GM21723 (cell line): ENCODE results near the gene ZAP70.
A peak's percentile ranks its signal among the peaks of the same experiment; 100 is the strongest.
"Not testable (repeated sequence)": the region's sequence is repeated elsewhere in the genome, so short reads cannot be mapped to it uniquely, and the experiment has no call there.

ENCODE experiments used
- ATAC-seq: cut with Tn5 transposase; IDR thresholded peaks from one replicate; pipeline ENCODE4 v1.9.1; 2021; ENCODE audit warnings: mild to moderate bottlenecking, moderate library complexity; ENCODE audit not compliant: unreplicated experiment

Gene ZAP70

DNA sequence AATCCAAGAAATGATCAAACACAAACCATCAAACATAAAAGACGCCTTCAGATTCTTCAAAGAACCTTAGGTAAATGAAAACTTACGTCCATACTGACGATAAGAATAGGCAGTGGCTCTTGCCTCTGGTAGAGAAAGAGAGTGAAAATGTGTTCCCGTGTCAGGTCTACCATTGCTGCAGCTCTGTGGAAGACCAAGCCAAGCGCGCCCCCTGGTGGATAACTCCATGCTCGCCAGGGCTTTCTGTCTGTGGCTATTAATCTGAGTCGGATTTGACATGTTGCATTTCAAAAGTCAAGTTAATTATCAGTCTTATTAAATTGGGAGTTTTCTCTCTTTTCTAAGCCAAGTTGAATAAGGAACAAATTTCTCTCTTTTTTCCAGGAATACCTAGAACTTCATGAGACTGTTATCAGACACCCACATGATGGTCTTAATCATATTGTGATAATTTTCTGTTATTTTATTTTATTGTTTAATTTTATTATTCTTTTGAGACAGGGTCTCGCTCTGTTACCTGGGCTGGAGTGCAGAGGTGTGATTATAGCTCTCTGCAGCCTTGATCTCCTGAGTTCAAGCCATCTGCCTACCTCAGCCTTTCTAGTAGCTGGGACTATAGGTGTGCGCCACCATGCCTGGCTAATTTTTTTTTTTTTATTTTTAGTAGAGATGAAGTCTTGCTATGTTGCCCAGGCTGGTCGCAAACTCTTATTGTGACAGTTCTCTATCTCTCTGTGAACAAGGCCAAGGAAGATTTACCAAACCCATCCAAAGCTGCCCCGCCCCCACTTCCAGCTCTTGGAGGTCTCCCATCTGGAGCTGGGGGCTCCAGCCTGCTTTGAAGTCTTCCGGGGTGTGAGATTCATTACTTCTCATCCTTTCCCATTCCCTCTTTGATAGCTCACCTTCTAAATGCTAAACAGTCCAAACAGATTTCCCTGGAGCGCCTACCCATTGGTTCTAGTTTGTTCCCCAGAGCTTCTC lies 15.8 kb upstream of the ZAP70 start:
- ATAC-seq = peak; percentile 79

DNA sequence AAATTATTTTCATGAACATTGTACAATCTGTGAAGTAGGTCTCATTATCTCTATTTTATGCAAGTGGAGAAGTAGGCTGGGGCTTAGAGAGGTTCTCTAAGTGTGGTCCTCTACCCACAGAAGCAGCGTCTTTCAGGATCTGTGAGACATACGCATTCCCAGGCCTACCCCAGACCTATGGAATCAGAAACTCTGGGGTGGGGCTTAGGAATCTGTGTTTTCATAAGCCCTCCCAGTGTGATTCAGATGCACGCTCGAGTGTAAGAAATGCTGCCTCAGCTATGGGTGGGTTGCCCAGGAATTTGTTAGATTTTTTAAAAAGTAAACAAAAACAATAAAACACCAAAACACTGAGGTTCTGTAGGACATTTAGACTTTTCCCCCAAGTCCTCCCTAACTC lies 14.8 kb upstream of the ZAP70 start:
- ATAC-seq = no peak

DNA sequence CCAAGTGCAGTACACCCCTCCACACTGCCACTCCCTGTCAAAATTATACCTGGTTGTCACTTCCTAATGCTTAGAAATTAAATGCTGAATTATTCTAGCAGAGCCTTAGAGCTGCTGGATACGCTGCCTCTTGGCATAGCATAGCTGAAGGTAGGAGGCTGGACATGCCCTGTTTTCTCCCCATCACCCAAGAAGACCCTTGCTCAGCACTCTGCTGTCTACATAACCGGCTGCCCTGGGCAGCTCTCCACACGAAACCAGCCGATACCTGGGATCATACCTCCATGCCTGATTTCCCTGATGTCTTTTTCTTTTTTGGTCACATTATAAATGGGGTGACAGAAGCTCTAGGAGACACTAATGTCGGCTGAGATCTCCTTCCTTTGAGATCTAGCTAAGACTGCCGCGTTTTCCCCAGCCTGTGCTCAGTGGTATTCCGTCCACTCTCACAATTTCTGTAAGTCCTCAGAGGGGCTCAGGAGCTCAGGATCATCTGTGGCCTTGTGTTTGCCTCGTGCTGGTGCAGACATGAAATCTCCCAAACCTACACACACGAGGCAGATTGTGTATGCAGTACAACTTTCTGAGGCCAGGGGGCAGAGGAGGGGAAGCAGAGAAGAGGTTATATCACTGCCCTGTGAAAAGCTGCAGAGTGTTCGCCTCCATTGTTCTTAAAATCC lies 13.5 kb upstream of the ZAP70 start:
- ATAC-seq = no peak

DNA sequence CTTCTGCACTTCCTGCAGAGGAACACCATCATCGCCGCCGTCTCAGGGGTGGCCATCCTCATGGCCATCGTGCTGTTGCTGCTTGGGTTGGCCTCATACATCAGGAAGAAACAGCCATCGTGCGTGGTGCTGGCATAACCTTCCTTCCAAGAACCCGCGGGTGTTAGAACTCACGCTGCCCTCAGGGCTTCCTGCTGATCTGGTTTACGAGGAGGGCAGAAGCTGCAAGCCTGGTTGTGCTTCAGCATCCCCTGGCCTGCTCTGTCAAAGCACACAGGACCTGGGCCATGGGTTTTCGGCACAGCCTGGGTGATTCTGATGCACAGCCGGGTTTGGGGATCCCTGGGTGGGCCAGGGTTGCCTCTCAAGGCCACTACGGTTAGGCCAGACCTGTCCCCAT lies 12.2 kb upstream of the ZAP70 start:
- no peak for ATAC-seq

DNA sequence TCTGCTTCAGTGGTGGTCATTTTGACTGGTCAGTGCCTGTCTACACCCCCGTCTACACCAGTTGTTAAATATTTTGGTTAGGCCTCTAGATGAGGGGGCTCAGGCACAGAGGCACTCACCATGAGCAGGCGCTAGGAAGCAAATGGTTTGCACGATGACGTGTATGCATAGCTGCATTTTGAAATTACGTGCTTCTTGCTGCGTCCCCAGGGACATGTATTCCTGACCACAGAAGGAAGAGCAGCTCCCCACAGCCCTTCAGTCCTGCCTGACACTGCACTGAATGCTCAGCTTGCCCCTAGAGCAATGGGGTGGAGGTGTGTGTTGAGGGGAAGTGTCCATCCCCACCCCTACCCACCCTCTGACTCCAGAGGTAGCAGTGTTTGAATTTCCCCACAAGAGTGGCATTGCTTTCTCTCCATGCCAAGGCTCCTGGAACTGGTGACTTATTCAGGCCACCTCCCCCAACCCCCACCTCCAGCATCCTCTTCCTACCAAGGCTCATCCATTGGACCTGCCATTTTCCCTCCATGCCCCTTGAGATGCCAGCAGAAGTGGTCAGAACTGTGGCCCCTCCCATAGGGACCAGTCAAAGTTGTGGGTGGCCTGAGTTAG lies 11.4 kb upstream of the ZAP70 start:
- no peak for ATAC-seq

- ATAC-seq = no peak
Observed at GRCh38 chr2:97702731-97703470, 10.5 kb upstream of the ZAP70 start.

DNA sequence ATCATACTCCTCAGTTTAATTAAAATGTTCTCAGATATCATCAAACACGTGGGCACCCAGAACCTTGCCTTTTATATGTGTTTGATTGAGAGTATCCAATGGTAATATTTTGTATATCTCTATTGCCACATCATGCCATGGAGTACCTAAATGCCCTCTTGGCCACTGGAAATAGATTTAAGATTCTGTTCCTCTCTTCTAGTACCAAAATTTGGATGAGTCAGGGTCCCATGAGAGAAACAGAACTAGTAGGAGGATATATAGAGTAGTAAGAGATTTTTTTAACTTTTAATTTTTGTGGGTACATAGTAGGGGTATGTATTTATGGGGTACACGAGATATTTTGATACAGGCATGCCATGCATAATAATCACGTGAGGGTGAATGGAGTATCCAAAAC lies 9.6 kb upstream of the ZAP70 start:
- no peak for ATAC-seq

- ATAC-seq = no peak
Observed at GRCh38 chr2:97704989-97705388, 8.4 kb upstream of the ZAP70 start.

DNA sequence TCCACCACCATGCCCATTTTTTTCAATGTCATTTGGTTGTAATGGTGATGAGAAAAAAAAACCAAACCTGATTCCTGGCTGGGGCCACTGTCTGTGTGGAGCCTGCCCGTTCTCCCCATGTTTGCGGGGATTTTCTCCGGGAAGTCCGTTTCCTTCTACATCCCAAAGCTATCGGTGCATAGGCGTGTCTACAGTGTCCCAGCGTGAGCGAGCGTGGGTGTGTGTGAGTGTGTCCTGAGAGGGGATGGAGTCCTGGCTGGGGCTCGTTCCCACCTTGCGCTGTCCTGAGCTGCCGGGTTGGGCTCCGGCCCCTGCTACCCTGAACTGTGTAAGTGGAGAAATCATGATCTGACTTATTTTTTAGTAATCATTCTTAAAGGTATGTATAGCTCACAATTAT lies 7.3 kb upstream of the ZAP70 start:
- no peak for ATAC-seq

DNA sequence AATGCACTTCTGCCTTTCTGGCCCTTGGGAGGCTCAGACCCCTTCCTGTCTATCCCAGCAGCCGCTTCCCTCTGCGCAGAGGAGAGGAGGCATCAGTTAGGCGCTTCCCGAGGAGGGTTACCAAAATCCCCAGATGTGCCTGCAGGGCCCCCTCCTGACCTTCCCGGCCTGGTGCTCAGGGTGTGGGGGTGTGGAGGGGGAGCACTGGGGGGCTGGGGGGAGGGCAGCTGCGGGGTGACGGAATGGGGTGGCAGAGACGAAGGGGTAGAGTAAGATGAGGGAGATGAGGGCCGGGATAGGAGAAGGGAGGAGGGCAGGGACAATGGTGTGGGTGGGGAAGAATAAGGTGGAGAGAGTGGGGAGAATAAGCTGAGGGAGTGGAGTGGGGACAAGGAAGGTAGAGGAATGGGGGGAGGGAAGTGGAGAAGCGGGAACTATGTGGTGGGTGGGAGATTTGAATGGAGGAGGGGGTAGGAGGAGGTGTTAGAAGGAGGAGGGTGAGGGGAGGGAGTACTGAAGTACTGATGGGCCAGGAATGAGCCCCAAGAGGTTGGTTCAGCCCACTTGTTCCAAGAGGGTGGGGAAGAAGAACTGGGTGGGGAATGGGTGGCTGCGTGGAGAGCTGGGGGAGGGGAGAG lies 6.5 kb upstream of the ZAP70 start:
- no peak for ATAC-seq

DNA sequence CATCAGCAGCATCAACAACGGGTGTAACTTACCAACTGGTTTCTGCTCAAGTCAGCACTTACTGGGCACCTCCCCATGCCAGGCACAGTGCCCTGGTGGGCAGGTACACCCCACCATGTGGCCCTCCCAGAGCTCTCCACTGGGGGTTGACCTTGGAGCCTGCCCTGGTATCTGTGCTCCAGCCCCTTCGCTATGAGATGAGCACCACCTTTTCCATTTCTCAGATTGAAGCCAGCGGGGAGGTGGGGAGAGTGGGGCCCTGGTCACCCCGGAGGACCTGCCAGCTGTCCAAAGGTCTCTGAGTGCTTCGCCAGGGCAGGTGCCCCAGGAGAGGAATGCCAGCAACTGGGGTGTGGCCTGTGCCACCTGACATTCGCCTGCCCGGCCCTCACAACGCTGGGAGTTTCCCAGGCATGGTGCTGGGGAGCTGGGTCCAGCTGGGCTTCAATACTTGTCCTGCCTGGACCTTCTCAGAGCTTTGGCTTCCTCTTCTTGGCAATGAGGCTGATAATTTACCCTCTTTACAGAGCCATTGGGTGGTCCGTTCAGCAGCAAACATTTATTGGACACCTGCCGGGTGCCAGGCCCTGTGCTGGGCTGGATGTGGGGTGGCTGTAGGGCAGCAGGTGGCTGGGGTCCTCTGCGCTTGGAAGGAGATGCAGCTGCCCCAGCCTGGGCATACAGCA lies 5.9 kb upstream of the ZAP70 start:
- no peak for ATAC-seq

DNA sequence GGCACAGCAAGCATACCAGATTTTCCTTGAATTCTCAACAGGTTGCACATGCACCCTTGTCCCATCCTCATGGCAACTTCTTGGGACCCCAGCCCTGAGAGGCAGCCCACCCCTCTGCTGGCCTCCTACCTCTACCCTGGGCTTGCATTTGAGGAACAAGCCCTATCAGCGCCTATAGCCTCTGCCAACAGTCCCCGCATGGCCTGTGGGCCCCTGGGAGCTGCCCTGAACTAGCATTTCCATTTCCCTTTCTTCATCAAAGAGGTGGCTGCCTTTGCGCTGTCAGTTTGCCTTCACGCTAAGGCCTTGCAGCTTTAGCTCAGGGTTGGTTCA lies 5.4 kb upstream of the ZAP70 start:
- ATAC-seq = no peak

GRCh38 chr2:97708608-97709007 lies 4.8 kb upstream of the ZAP70 start:
- ATAC-seq = no peak

DNA sequence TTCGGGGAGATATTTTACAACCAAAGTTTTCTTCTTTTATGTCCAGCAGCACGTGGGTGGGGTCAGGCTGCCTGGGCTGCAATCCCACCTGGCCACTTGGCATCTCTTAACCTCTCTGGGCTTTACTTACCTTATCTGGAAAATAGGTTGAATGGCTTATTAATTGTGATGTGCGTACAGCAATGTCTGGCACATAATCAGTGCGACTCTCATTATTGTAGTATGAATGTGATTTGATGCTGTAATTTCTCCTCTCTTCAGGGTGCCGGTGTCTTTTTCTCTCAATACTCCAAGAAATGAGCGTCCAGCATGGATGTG lies 2.0 kb upstream of the ZAP70 start:
- no peak for ATAC-seq

GRCh38 chr2:97712175-97712574 lies 1.2 kb upstream of the ZAP70 start:
- not testable (repeated sequence) for ATAC-seq

DNA sequence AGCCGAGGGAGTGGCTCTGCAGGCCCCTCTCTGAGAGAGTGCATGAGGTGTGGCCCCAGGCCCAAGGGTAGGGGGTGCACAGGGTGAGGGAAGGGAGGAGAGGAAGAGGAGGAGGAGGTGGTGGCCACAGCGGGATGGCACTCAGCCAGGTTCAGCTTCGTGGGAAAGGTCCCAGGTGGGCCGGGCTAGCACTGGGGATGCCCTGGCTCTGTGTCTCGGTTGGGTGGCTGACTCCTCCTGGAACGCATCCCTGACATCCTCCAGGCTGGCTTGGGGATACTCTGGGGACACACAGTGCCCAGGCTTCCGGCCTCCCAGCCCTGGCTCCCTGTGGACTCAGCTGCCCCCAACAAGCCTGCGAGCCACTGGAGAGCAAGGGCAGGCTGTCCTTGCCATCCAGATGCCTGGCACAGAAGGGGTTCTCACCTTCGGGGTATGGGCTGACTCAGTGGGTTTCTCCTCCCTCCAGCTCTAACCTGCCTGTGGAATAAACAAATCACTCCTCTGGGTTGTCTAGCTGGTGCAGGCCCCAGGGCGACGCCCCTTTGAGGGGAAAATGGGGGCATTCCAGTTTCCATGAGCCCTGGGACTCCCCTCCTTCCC lies 582 bp upstream of the ZAP70 start:
- no peak for ATAC-seq

DNA sequence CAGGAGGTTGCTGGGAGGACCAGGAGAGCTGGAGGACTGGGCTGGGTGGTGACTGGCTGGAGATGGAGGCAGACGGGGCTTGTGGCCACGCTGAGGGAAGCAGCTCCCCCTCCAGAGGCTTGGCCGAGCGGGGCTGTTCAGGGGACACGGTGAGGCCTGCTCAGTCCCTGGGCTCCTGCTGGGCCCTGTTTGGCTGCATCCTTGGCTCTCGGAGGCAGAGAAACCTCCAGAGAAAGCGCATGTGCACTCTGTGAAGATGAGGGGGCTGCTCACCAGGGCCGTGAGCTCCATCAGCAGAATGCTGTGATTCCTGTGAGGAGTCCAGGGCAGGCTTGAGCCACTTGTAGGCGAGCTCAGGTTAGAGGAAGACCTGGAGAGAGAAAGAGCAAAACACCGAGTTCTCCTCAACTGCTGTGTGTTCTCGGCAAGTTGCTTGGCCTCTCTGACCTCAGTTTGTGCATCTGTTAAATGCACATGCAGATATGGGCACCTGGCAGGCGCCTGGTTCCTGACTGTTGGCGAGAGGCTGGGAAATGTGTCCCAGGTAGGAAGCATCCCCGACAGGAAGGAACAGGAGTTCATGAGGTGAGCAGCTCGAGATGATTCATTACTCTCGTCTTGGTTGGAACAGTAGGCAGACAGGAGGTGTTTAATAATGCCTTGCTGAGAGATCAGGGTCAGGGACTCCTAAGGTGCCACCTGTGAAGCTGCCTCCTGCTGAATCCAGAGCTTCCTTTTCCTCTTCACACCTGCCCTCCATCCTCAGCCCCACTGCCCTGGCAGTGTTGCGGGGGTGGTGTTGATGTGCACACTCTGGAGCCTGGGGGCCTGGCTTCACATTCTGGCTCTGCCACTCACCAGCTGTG lies 941 bp downstream of the ZAP70 start:
- no peak for ATAC-seq

- ATAC-seq = no peak
Observed at GRCh38 chr2:97714950-97715652, 1.7 kb downstream of the ZAP70 start.
